ENCODE data around the gene TNIK.

The TNIK gene

DNA sequence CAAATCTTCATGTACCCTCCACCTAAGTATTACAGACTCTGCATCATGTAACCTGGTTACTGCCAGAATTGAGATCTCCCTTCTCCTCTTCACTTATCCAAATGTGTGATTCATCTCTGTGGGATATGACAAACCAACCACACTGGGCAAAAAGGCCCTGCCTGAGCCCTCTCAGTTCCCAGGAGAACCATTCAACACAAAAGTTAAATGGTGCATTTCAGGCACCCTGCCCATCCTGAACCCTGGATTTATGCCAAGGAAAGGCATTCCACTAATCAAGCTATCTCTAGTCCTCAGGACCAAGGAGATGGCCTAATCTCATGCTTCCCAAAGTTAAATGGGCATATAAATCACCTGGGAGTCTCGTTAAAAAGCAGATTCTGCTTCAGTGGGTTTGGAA, 108.5 kb downstream of the TNIK start:
- Histone ChIP-seq H3K27ac (no peak overlapping the region), H3K36me3 (no peaks in the 10 kb centered on the region), H3K4me3 (no peak overlapping the region), H3K9me3 (no peaks in the 10 kb centered on the region), H3K27me3 (no peaks in the 10 kb centered on the region), H3K4me1 (peaks cover 0 to 39% (median 12%) of the 10 kb centered on the region in 4 donors)
- intact Hi-C loops (cut with DNase I; ENCODE audit: low total_unique reads), result no loop called here
- TF ChIP-seq, protein P1, sequence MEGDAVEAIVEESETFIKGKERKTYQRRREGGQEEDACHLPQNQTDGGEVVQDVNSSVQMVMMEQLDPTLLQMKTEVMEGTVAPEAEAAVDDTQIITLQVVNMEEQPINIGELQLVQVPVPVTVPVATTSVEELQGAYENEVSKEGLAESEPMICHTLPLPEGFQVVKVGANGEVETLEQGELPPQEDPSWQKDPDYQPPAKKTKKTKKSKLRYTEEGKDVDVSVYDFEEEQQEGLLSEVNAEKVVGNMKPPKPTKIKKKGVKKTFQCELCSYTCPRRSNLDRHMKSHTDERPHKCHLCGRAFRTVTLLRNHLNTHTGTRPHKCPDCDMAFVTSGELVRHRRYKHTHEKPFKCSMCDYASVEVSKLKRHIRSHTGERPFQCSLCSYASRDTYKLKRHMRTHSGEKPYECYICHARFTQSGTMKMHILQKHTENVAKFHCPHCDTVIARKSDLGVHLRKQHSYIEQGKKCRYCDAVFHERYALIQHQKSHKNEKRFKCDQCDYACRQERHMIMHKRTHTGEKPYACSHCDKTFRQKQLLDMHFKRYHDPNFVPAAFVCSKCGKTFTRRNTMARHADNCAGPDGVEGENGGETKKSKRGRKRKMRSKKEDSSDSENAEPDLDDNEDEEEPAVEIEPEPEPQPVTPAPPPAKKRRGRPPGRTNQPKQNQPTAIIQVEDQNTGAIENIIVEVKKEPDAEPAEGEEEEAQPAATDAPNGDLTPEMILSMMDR (IDR thresholded peaks at IDR 0.05), result no peak
- DNase-seq, result no peak

DNA sequence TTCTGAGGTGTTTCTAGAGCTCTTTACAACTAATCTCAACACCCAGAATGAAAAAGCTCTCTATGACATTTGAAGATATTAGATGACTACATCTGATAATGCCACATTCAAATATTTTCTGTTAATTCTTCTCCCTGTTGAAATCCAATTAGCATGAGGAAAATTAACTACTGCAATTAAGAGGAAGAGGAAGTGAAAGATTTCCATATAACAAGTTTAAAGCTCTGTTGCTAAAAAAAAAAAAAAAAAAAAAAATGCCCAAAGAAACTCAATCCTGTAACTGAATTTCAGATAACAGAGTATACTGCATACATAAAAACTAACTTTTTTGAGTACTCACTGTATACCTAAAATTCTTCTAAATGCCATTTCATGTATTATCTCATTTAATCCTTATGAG, 109.8 kb downstream of the TNIK start:
- TF ChIP-seq, protein P1 (IDR thresholded peaks at IDR 0.05), result no peak
- Histone ChIP-seq H3K4me3 (no peak overlapping the region), H3K27me3 (no peaks in the 10 kb centered on the region), H3K9me3 (no peaks in the 10 kb centered on the region), H3K4me1 (peaks cover 0 to 43% (median 11%) of the 10 kb centered on the region in 4 donors), H3K36me3 (no peaks in the 10 kb centered on the region), H3K27ac (no peak overlapping the region)
- intact Hi-C loops (cut with DNase I; ENCODE audit: low total_unique reads), result no loop called here
- DNase-seq, result no peak

DNA sequence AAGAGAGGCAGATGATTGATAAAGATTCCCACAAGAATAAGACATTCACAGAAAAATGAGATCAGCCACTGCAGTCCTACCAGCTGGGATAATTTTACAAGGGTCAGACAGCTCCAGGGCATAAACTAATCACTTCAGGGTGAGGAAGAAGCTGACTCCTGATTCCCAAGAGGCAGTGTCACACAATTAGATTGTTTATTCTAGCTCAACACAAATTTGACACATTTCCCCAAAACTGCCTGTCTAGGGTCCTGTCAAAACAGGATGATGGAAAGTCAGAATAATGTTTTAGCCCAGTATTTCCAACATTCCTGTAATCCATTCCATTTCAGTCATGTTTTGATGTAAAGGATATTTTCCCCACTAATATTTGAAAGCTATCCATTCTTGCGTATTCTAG, 110.8 kb downstream of the TNIK start:
- no peaks in the 10 kb centered on the region for H3K36me3 ChIP-seq
- TF ChIP-seq, protein P1 (IDR thresholded peaks at IDR 0.05), result no peak
- no peak overlapping the region for H3K4me3 ChIP-seq
- intact Hi-C loops (cut with DNase I; ENCODE audit: low total_unique reads), result loop anchor here (10.0 kb wide), 1 partner anchor 105 kb away; no protein-coding TSS in a partner anchor
- H3K27me3 ChIP-seq, result no peaks in the 10 kb centered on the region
- DNase-seq, result no peak
- peaks cover 0 to 43% (median 11%) of the 10 kb centered on the region in 4 donors for H3K4me1 ChIP-seq
- H3K27ac ChIP-seq, result no peak overlapping the region
- no peaks in the 10 kb centered on the region for H3K9me3 ChIP-seq

DNA sequence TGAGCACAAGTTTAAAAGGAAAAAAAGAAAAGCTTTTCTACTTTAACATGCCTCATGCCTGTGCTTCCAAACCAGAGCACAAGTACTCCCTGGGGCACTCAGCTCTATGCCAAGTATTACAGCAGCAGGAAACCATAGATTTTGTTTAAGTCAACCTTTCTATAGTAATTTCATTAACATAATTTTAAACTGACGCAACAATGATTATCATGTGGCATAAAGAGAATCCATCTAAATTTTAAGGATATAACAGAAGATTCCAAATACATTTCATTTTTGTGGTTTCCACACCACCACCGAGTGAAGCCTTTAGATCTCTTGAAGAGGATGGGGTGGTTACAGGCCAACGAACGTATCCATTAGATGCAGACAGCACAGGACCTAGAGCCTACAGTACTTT, 112.1 kb downstream of the TNIK start:
- Histone ChIP-seq H3K9me3 (no peaks in the 10 kb centered on the region), H3K4me3 (no peak overlapping the region), H3K27me3 (no peaks in the 10 kb centered on the region), H3K36me3 (no peaks in the 10 kb centered on the region), H3K4me1 (peaks cover 0 to 43% (median 11%) of the 10 kb centered on the region in 4 donors), H3K27ac (peak overlapping the region; percentile 47 to 48)
- TF ChIP-seq, protein P1 (IDR thresholded peaks at IDR 0.05), result no peak
- intact Hi-C loops (cut with DNase I; ENCODE audit: low total_unique reads), result loop anchor here (10.0 kb wide), 1 partner anchor 107 kb away; no protein-coding TSS in a partner anchor
- DNase-seq, result no peak

DNA sequence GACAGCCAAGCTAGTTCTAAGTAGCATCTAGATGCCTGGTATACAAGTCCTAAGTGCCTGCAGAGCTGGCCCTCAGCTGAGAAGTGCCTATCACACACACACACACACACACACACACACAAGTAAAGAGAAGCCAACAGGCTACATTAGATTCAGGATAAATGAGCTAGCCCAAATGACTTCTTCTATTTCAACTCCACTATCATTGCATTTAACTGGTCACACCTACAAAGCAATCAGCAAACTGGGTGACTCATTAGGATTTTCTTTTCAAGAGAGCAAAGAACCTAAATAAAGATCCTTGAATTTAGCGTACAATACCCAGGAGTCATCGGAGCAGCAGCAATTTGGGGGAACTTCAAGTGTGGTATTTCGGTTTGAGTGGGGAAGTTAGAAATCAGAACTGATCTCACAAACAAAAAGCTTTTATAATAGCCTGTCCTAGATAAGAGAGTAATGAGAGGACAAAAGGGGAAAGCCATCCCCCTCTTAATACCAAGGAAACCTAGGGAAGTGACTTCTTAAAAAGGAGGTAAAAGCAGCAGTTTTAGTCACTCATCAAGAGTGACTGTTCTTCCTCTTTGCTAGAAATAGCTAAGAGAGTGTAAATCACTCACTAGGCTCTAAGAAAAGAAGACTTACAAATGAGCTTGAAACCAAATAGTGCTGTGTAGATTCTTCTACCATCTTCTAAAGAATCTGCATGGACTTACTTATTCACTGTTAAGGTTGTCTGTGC, 112.7 kb downstream of the TNIK start:
- no peaks in the 10 kb centered on the region for H3K36me3 ChIP-seq
- intact Hi-C loops (cut with DNase I; ENCODE audit: low total_unique reads), result loop anchor here (10.0 kb wide), 1 partner anchor 107 kb away; no protein-coding TSS in a partner anchor
- TF ChIP-seq, protein P1 (IDR thresholded peaks at IDR 0.05), result no peak
- H3K27me3 ChIP-seq, result no peaks in the 10 kb centered on the region
- H3K27ac ChIP-seq, result peak overlapping the region; percentile 47 to 48
- peaks cover 0 to 43% (median 11%) of the 10 kb centered on the region in 4 donors for H3K4me1 ChIP-seq
- H3K9me3 ChIP-seq, result no peaks in the 10 kb centered on the region
- no peak overlapping the region for H3K4me3 ChIP-seq
- no peak for DNase-seq

Measured in tibial artery (tissue), 4 donors.